ENCODE data around the gene SCYL1.

DNA sequence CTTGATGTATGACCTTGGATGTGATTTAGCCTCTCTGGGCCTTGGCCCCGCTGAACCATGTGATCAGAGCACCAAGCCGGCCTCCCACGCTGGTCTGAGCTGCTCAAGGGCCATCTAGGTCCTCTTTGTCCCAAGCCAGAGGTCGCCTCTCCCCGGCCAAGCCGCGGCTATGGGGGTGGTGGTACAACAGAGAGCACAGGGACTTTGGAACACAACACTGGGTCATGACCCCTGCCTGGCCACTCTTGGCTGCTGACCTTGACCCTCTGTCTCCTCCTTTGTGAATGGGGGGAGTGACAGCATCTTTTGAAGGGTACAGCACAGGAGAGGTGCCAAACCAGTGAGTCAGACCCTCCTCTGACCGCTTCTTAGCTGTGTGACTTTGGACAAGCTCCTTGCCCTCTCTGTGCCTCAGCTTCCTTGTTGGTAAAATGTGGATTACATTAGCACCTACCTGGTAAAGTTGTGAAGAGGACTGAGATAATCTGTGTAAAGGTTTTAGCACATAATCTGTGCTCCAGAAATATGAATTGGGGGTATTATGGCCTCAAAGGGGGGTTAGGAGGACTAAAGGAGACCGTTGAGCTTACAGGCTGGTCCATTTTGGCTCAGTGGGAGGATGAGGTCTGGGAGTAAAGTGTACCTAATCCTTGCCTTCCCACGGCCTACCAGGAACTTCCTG is 4.7 kb downstream of the SCYL1 start:
- no peak for TF ChIP-seq POLR2A (IDR thresholded peaks at IDR 0.05)
- TF ChIP-seq, protein P1, sequence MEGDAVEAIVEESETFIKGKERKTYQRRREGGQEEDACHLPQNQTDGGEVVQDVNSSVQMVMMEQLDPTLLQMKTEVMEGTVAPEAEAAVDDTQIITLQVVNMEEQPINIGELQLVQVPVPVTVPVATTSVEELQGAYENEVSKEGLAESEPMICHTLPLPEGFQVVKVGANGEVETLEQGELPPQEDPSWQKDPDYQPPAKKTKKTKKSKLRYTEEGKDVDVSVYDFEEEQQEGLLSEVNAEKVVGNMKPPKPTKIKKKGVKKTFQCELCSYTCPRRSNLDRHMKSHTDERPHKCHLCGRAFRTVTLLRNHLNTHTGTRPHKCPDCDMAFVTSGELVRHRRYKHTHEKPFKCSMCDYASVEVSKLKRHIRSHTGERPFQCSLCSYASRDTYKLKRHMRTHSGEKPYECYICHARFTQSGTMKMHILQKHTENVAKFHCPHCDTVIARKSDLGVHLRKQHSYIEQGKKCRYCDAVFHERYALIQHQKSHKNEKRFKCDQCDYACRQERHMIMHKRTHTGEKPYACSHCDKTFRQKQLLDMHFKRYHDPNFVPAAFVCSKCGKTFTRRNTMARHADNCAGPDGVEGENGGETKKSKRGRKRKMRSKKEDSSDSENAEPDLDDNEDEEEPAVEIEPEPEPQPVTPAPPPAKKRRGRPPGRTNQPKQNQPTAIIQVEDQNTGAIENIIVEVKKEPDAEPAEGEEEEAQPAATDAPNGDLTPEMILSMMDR (IDR thresholded peaks at IDR 0.05), result no peak
